Loucy (cell line): Measurements from ENCODE around the gene DRICH1.

Experiments
- CTCF ChIP-seq: fragments of 200-600 bp; sonication (generic); conservative IDR thresholded peaks from 2 replicates; pipeline ENCODE4 v1.5.1; 2014; ENCODE audit warnings: mild to moderate bottlenecking, antibody characterized with exemption, low read length
- EZH2phosphoT487 ChIP-seq: fragments of 200-600 bp; IDR thresholded peaks from 2 replicates; pipeline ENCODE4 v1.6.1; 2018; ENCODE audit warnings: antibody characterized with exemption, mild to moderate bottlenecking, moderate library complexity, borderline replicate concordance

- TF ChIP-seq CTCF: no peak
- no peak for TF ChIP-seq EZH2phosphoT487
Measured at GRCh38 chr22:23574877-23575276, 57.2 kb downstream of the DRICH1 start.
